Measurements from ENCODE around the gene ESCO1.

ESCO1 gene

DNA sequence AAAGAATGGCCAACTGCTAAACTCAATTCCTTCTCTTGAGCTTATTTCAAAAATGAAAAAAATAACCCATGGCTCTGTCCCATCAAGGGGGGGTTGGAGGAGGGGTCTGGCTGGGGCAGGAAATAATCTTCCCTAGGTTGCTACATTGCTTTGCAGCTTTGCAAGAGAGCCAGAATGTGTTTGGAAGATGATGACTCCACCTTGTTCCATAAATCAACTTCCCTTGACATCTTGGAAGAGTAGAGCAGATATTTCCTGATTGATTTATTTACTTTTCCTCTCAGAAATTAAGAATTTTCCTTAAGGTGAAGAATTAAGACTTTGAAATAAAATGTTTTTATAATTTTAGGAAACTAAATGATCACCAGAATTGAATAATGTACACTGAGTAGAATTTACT is 41.3 kb downstream of the ESCO1 start:
- H3K9ac ChIP-seq (ENCODE audit: low read length), result no peak overlapping the region
- no peaks in the 10 kb centered on the region for H3K4me1 ChIP-seq (ENCODE audit: control insufficient read depth, low read depth, low read length)
- no peak overlapping the region for H3K27ac ChIP-seq (ENCODE audit: low read length)
- H3K36me3 ChIP-seq (ENCODE audit: control insufficient read depth, low read depth, low read length), result peaks cover 53% of the 10 kb centered on the region
- H3K9me3 ChIP-seq (ENCODE audit: control insufficient read depth, low read depth, low read length), result no peaks in the 10 kb centered on the region
- H3K4me3 ChIP-seq (ENCODE audit: low read length), result no peak overlapping the region
- H3K27me3 ChIP-seq (ENCODE audit: control insufficient read depth, insufficient read depth, low read length), result no peaks in the 10 kb centered on the region

DNA sequence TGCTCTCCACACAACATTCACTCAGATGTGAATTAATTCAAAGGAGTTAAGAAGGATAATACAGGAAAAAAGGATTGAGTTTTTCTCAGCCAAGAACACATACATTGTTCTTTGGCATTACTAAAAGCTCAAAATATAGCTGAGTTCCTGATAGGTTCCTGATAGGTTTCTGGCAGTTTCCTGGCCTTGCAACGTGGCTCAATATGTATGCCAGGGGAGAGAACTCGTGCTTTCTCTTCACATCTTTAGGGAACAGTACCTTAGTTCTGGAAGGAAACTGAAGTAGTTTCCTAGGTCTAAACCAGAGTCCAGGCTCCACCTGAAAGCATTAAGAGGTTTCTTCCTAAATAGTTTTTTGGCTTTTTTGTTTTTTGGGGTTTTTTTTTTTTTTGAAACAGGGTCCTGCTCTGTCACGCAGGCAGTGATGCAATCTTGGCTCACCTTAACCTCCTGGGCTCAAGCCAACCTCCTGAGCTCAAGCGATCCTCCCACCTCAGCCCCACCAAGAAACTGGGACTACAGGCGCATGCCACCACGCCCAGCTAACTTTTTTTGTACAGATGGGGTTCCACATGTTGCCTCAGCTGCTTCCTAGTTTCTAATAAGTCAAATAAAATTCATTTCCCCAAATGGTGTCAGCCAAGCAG is 42.8 kb downstream of the ESCO1 start:
- H3K4me1 ChIP-seq (ENCODE audit: control insufficient read depth, low read depth, low read length), result no peaks in the 10 kb centered on the region
- H3K36me3 ChIP-seq (ENCODE audit: control insufficient read depth, low read depth, low read length), result peaks cover 42% of the 10 kb centered on the region
- no peak overlapping the region for H3K4me3 ChIP-seq (ENCODE audit: low read length)
- no peak overlapping the region for H3K9ac ChIP-seq (ENCODE audit: low read length)
- no peaks in the 10 kb centered on the region for H3K27me3 ChIP-seq (ENCODE audit: control insufficient read depth, insufficient read depth, low read length)
- no peak overlapping the region for H3K27ac ChIP-seq (ENCODE audit: low read length)
- H3K9me3 ChIP-seq (ENCODE audit: control insufficient read depth, low read depth, low read length), result no peaks in the 10 kb centered on the region

DNA sequence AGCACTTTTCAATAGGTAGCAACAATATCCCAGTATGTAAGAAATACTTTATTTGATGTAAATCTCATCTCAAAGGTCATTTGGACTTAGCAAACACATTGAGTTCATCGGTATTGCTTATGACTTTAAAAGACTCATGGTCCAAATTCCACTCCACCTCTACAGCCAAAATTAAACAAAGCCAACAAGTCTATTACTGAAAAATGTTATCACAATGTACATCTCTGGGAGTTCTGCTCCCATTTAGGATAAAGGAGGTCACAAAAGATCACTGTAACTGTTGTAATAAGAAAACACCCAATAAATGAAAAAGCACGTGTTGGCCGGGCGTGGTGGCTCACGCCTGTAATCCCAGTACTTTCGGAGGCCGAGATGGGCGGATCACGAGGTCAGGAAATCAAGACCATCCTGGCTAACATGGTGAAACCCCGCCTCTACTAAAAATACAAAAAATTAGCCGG is 50.0 kb downstream of the ESCO1 start:
- Histone ChIP-seq H3K9ac (ENCODE audit: low read length) (no peak overlapping the region), H3K27ac (ENCODE audit: low read length) (no peak overlapping the region), H3K4me3 (ENCODE audit: low read length) (no peak overlapping the region), H3K36me3 (ENCODE audit: control insufficient read depth, low read depth, low read length) (peaks cover 9% of the 10 kb centered on the region), H3K4me1 (ENCODE audit: control insufficient read depth, low read depth, low read length) (no peaks in the 10 kb centered on the region), H3K27me3 (ENCODE audit: control insufficient read depth, insufficient read depth, low read length) (no peaks in the 10 kb centered on the region), H3K9me3 (ENCODE audit: control insufficient read depth, low read depth, low read length) (no peaks in the 10 kb centered on the region)

DNA sequence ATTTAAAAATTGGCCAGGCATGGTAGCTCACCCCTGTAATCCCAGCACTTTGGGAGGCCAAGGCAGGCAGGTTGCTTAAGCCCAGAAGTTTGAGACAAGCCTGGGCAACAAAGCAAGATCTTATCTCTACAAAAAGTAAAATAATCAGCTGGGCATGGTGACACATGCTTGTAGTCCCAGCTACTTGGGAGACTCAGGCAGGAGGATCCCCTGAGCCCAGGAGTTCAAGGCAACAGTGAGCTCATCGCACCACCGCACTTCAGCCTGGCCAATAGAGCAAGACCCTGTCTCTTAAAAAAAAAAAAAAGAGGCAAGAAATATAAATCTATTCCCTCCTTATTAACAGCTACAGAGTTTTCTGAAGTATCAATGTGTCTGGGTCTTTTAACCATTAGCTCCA is 51.9 kb downstream of the ESCO1 start:
- Histone ChIP-seq H3K27ac (ENCODE audit: low read length) (no peak overlapping the region), H3K27me3 (ENCODE audit: control insufficient read depth, insufficient read depth, low read length) (no peaks in the 10 kb centered on the region), H3K9me3 (ENCODE audit: control insufficient read depth, low read depth, low read length) (no peaks in the 10 kb centered on the region), H3K4me3 (ENCODE audit: low read length) (no peak overlapping the region), H3K36me3 (ENCODE audit: control insufficient read depth, low read depth, low read length) (no peaks in the 10 kb centered on the region), H3K4me1 (ENCODE audit: control insufficient read depth, low read depth, low read length) (no peaks in the 10 kb centered on the region), H3K9ac (ENCODE audit: low read length) (no peak overlapping the region)

DNA sequence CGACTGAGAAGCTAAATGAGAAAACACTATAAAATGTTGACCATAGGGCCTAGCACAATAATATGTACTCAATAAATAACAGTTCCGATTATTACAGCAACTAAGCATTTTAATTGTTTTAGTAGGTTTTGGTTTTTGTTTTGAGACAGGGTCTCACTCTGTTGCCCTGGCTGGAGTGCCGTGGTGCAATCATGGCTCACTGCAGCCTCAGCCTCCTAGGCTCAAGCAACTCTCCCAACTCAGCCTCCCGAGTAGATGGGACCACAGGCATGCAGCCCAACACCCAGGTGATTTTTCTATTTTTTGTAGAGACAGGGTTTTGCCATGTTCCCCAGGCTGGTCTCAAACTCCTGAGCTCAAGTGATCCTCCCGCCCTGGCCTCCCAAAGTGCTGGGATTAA is 54.1 kb downstream of the ESCO1 start:
- Histone ChIP-seq H3K4me3 (ENCODE audit: low read length) (no peak overlapping the region), H3K36me3 (ENCODE audit: control insufficient read depth, low read depth, low read length) (no peaks in the 10 kb centered on the region), H3K27ac (ENCODE audit: low read length) (no peak overlapping the region), H3K4me1 (ENCODE audit: control insufficient read depth, low read depth, low read length) (no peaks in the 10 kb centered on the region), H3K9me3 (ENCODE audit: control insufficient read depth, low read depth, low read length) (no peaks in the 10 kb centered on the region), H3K9ac (ENCODE audit: low read length) (no peak overlapping the region), H3K27me3 (ENCODE audit: control insufficient read depth, insufficient read depth, low read length) (no peaks in the 10 kb centered on the region)

DNA sequence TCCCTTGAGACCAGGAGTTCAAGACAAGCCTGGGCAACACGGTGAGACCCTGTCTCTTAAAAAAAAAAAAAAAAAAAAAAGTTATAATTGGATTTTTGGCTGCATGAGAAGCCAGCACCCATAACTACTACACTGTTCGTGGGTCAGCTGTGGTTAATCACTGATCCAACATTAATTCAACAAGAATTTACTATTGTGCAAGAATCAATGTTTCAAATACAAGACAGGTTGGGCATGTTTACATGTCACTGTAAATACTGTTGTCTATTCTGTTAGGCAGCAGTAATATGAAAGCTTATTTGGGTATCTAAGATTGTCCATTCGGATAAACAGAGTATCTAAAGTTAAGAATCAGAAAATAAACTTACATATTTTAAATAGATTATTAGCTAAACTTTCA is 62.3 kb downstream of the ESCO1 start:
- Histone ChIP-seq H3K9me3 (ENCODE audit: control insufficient read depth, low read depth, low read length) (no peaks in the 10 kb centered on the region), H3K27me3 (ENCODE audit: control insufficient read depth, insufficient read depth, low read length) (no peaks in the 10 kb centered on the region), H3K36me3 (ENCODE audit: control insufficient read depth, low read depth, low read length) (peaks cover 23% of the 10 kb centered on the region), H3K9ac (ENCODE audit: low read length) (no peak overlapping the region), H3K4me1 (ENCODE audit: control insufficient read depth, low read depth, low read length) (no peaks in the 10 kb centered on the region), H3K27ac (ENCODE audit: low read length) (no peak overlapping the region), H3K4me3 (ENCODE audit: low read length) (no peak overlapping the region)

DNA sequence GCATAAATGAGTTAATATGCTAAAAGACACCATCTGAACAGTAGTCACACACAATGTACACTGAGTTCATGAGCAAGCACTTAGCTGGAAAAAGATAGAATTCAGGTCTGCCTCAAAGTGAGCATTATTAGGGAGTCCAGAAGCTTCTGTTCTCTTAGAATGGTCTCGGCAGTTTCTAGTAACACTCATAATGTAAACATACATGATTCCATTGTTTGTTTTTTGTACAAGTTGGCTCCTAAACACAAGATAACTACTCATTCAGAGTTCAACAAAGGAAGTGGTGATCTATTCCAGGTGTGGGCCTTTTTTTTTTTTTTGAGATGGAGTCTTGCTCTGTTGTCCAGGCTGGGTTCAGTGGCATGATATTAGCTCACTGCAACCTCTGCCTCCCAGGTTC is 66.2 kb downstream of the ESCO1 start:
- no peaks in the 10 kb centered on the region for H3K27me3 ChIP-seq (ENCODE audit: control insufficient read depth, insufficient read depth, low read length)
- no peak overlapping the region for H3K9ac ChIP-seq (ENCODE audit: low read length)
- H3K4me3 ChIP-seq (ENCODE audit: low read length), result no peak overlapping the region
- no peaks in the 10 kb centered on the region for H3K4me1 ChIP-seq (ENCODE audit: control insufficient read depth, low read depth, low read length)
- H3K36me3 ChIP-seq (ENCODE audit: control insufficient read depth, low read depth, low read length), result peaks cover 36% of the 10 kb centered on the region
- H3K27ac ChIP-seq (ENCODE audit: low read length), result no peak overlapping the region
- H3K9me3 ChIP-seq (ENCODE audit: control insufficient read depth, low read depth, low read length), result no peaks in the 10 kb centered on the region

DNA sequence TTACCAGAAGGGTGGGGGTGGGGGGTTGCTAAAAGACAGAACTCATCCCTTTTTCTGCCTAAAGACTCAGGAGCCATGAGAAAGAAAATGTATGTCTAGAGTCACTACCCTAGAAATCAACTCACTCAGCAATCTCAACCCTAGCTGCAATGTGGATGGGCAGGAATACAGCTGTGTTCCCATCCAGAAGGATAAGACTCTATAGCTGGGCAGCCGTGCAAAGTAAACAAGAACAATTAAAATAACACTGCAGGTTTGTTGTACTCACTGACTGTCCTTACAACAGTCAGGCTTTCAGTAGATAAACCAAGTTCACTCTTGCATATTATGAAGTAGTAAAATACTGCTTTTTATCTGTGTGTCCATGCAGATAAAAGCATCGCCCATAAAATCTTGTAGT is 74.0 kb downstream of the ESCO1 start:
- Histone ChIP-seq H3K36me3 (ENCODE audit: control insufficient read depth, low read depth, low read length) (peaks cover 41% of the 10 kb centered on the region), H3K27me3 (ENCODE audit: control insufficient read depth, insufficient read depth, low read length) (no peaks in the 10 kb centered on the region)

DNA sequence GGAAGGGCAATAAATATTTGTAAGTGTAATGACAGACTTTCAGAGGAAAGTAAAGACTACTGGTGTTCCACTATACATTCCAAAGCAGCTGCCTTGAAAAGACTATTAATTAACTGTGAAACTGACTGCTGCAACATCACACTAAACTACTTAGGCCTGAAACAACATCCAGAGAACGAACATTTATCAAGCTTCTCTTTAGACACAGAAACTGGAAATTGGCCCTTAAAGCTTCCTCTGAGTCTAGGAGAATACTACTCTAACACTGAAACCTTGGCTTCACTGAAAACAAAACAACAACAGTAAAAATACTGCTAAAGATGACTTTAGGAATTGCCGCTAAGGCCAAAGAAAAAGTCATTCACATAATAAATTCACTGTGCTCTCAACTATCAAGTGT is 74.6 kb downstream of the ESCO1 start:
- Histone ChIP-seq H3K36me3 (ENCODE audit: control insufficient read depth, low read depth, low read length) (peaks cover 36% of the 10 kb centered on the region), H3K4me3 (ENCODE audit: low read length) (no peak overlapping the region), H3K27me3 (ENCODE audit: control insufficient read depth, insufficient read depth, low read length) (no peaks in the 10 kb centered on the region), H3K27ac (ENCODE audit: low read length) (no peak overlapping the region), H3K9ac (ENCODE audit: low read length) (no peak overlapping the region), H3K4me1 (ENCODE audit: control insufficient read depth, low read depth, low read length) (no peaks in the 10 kb centered on the region), H3K9me3 (ENCODE audit: control insufficient read depth, low read depth, low read length) (no peaks in the 10 kb centered on the region)

More for the DNA sequence above, 74.0 kb downstream of the ESCO1 start:
- H3K9ac ChIP-seq (ENCODE audit: low read length), result no peak overlapping the region
- H3K4me1 ChIP-seq (ENCODE audit: control insufficient read depth, low read depth, low read length), result no peaks in the 10 kb centered on the region
- H3K27ac ChIP-seq (ENCODE audit: low read length), result no peak overlapping the region
- no peaks in the 10 kb centered on the region for H3K9me3 ChIP-seq (ENCODE audit: control insufficient read depth, low read depth, low read length)
- H3K4me3 ChIP-seq (ENCODE audit: low read length), result no peak overlapping the region

DNA sequence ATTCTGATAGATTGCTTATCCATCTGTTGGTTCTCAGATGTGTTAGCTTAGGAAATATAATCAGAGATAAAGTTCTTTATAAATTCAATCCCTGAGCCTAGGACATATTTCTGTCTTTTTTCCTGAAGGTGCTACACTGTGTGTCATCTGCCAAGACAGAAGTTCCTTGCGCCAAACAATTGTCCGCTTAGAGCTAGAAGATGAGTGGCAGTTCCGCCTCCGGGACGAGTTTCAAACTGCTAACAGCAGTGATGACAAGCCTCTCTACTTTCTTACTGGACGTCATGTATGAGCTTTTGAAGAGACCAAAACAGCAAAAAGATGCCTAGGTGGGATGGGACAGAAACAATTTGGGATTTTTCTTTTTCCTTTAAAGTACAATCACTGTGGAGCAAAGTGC is 78.0 kb downstream of the ESCO1 start:
- no peaks in the 10 kb centered on the region for H3K9me3 ChIP-seq (ENCODE audit: control insufficient read depth, low read depth, low read length)
- no peaks in the 10 kb centered on the region for H3K27me3 ChIP-seq (ENCODE audit: control insufficient read depth, insufficient read depth, low read length)
- H3K36me3 ChIP-seq (ENCODE audit: control insufficient read depth, low read depth, low read length), result peaks cover 31% of the 10 kb centered on the region
- no peaks in the 10 kb centered on the region for H3K4me1 ChIP-seq (ENCODE audit: control insufficient read depth, low read depth, low read length)
- H3K4me3 ChIP-seq (ENCODE audit: low read length), result no peak overlapping the region
- no peak overlapping the region for H3K27ac ChIP-seq (ENCODE audit: low read length)
- no peak overlapping the region for H3K9ac ChIP-seq (ENCODE audit: low read length)

DNA sequence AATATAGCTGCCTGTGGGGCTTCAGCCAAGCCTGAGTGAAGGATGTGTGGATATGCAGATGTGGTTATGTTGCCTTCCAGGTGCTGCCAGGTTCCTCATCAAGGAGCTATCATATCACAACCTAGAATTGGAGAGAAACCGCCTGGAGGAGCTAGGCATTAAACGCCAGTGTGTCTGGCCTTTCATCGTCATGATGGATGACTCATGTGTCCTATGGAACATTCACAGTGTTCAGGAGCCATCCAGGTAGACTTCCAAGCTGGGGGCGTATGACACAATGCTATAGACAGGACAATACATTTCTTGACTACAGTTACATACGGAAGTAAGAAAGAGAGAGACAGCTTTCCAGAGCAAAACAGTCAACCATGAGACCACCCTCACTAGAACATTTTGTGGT is 86.8 kb downstream of the ESCO1 start:
- no peaks in the 10 kb centered on the region for H3K9me3 ChIP-seq (ENCODE audit: control insufficient read depth, low read depth, low read length)
- no peaks in the 10 kb centered on the region for H3K27me3 ChIP-seq (ENCODE audit: control insufficient read depth, insufficient read depth, low read length)
- H3K27ac ChIP-seq (ENCODE audit: low read length), result no peak overlapping the region
- peaks cover 4% of the 10 kb centered on the region for H3K36me3 ChIP-seq (ENCODE audit: control insufficient read depth, low read depth, low read length)
- H3K9ac ChIP-seq (ENCODE audit: low read length), result no peak overlapping the region
- no peaks in the 10 kb centered on the region for H3K4me1 ChIP-seq (ENCODE audit: control insufficient read depth, low read depth, low read length)
- H3K4me3 ChIP-seq (ENCODE audit: low read length), result no peak overlapping the region

DNA sequence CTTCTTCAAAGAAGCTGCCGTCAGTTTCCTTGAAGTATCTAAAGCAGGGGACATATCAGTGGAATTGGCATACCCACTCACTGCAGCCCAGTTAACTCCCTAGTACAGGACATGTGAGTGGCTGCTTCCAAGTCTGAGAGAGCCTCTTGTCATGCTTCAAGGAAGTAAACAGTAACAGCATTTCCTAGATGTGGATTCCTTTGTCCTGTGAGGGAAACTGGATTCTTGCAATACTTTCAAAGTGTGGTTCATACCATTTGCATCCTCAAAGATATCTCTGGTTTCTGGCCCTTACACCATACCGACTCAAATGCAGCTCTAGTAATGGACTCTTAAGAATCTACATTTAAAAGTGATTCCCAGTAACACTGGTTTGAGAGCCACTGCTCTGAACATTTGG is 87.2 kb downstream of the ESCO1 start:
- Histone ChIP-seq H3K9ac (ENCODE audit: low read length) (no peak overlapping the region), H3K4me1 (ENCODE audit: control insufficient read depth, low read depth, low read length) (no peaks in the 10 kb centered on the region), H3K36me3 (ENCODE audit: control insufficient read depth, low read depth, low read length) (peaks cover 4% of the 10 kb centered on the region), H3K27ac (ENCODE audit: low read length) (no peak overlapping the region), H3K9me3 (ENCODE audit: control insufficient read depth, low read depth, low read length) (no peaks in the 10 kb centered on the region), H3K27me3 (ENCODE audit: control insufficient read depth, insufficient read depth, low read length) (no peaks in the 10 kb centered on the region), H3K4me3 (ENCODE audit: low read length) (no peak overlapping the region)
